ENCODE measurements around the gene RAB39B. TPM values are rescaled to one million over a fixed set of nuclear protein-coding genes. Genes with fewer than 3 reads are reported as not detected.

The RAB39B gene
- total RNA-seq, 1 donor from 2014 or later, result 20.9 TPM

DNA sequence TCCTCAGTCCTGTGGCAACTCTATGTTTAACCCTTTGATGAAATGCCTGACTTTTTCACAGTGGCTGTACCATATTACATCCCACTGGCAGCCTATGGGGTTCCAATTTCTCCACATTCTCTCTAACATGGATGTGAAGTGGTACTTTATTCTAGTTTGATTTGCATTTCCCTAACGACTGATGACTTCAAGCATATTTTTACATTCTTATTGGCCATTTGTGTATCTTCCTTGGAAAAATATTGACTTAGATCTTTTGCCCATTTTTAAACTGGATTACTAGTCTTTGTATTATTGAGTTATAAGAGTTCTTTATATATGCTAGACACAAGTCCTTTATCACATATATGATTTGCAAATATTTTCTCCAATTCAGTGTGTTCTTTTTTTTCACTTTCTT, 2.1 kb upstream of the RAB39B start:
- TF ChIP-seq, protein P1, sequence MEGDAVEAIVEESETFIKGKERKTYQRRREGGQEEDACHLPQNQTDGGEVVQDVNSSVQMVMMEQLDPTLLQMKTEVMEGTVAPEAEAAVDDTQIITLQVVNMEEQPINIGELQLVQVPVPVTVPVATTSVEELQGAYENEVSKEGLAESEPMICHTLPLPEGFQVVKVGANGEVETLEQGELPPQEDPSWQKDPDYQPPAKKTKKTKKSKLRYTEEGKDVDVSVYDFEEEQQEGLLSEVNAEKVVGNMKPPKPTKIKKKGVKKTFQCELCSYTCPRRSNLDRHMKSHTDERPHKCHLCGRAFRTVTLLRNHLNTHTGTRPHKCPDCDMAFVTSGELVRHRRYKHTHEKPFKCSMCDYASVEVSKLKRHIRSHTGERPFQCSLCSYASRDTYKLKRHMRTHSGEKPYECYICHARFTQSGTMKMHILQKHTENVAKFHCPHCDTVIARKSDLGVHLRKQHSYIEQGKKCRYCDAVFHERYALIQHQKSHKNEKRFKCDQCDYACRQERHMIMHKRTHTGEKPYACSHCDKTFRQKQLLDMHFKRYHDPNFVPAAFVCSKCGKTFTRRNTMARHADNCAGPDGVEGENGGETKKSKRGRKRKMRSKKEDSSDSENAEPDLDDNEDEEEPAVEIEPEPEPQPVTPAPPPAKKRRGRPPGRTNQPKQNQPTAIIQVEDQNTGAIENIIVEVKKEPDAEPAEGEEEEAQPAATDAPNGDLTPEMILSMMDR (IDR thresholded peaks at IDR 0.05; ENCODE audit: partially characterized antibody, unreplicated experiment), result no peak
- Mint-ChIP-seq H3K27ac (ENCODE audit: unreplicated experiment) (no peak overlapping the region), H3K9me3 (ENCODE audit: unreplicated experiment) (no peaks in the 10 kb centered on the region), H3K4me3 (ENCODE audit: unreplicated experiment) (no peak overlapping the region), H3K4me1 (ENCODE audit: low read depth, unreplicated experiment) (peaks cover 7% of the 10 kb centered on the region), H3K27me3 (ENCODE audit: unreplicated experiment) (no peaks in the 10 kb centered on the region), H3K36me3 (ENCODE audit: unreplicated experiment) (peaks cover 2% of the 10 kb centered on the region)
- no peak for DNase-seq

DNA sequence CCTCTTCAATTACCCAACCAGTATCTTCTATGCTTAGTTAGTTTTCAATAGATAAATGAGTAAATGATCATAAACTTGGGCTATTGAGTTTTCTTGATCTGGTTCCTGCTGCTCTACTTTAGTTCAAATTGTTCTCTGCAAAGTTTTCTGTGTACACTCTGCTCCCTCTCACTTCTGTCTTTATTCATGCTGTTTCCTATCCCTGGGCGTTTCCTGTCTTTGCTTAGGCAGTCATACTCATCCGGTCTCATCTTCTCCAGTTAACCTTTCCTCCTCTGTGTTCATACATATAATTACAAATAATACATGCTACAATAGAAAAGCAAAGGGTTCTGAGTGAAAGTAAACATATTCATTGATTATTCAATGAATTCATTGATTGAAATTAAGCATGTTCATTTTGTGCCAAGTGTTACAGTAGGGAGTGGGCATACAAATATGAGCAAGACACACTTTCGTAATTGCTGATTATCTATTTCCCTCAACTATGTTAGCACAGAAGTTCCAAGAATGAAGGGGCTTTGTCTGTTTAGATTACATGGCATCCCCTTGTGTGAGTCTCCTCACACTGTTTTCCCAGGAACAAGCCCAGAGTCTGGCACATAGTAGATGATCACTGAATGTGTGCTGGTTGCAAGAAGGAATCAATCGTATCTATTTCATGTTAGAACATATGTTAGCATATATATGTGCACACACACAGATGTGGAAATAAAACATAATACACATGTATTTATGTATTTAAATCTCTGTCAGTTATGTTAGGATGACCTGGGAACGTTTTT, 1.1 kb downstream of the RAB39B start:
- Mint-ChIP-seq H3K27me3 (ENCODE audit: unreplicated experiment) (no peaks in the 10 kb centered on the region), H3K4me3 (ENCODE audit: unreplicated experiment) (peak overlapping the region; percentile 85), H3K36me3 (ENCODE audit: unreplicated experiment) (no peaks in the 10 kb centered on the region), H3K4me1 (ENCODE audit: low read depth, unreplicated experiment) (peaks cover 7% of the 10 kb centered on the region), H3K27ac (ENCODE audit: unreplicated experiment) (peak overlapping the region; percentile 95), H3K9me3 (ENCODE audit: unreplicated experiment) (no peaks in the 10 kb centered on the region)
- no peak for DNase-seq
- TF ChIP-seq, protein P1 (IDR thresholded peaks at IDR 0.05; ENCODE audit: partially characterized antibody, unreplicated experiment), result no peak

- Mint-ChIP-seq H3K36me3 (ENCODE audit: unreplicated experiment) (no peaks in the 10 kb centered on the region), H3K9me3 (ENCODE audit: unreplicated experiment) (no peaks in the 10 kb centered on the region), H3K4me1 (ENCODE audit: low read depth, unreplicated experiment) (peaks cover 6% of the 10 kb centered on the region), H3K27ac (ENCODE audit: unreplicated experiment) (no peak overlapping the region), H3K27me3 (ENCODE audit: unreplicated experiment) (no peaks in the 10 kb centered on the region), H3K4me3 (ENCODE audit: unreplicated experiment) (no peak overlapping the region)
- DNase-seq, result no peak
- TF ChIP-seq, protein P1 (IDR thresholded peaks at IDR 0.05; ENCODE audit: partially characterized antibody, unreplicated experiment), result no peak
These were observed 4.5 kb downstream of the RAB39B start for GRCh38 chrX:155259752-155260151.

GRCh38 chrX:155251391-155251790, 12.9 kb downstream of the RAB39B start:
- H3K36me3 Mint-ChIP-seq (ENCODE audit: unreplicated experiment), result no peaks in the 10 kb centered on the region
- no peaks in the 10 kb centered on the region for H3K4me1 Mint-ChIP-seq (ENCODE audit: low read depth, unreplicated experiment)
- DNase-seq, result no peak
- H3K27me3 Mint-ChIP-seq (ENCODE audit: unreplicated experiment), result peaks cover 5% of the 10 kb centered on the region
- H3K4me3 Mint-ChIP-seq (ENCODE audit: unreplicated experiment), result no peak overlapping the region
- H3K27ac Mint-ChIP-seq (ENCODE audit: unreplicated experiment), result no peak overlapping the region
- TF ChIP-seq, protein P1 (IDR thresholded peaks at IDR 0.05; ENCODE audit: partially characterized antibody, unreplicated experiment), result no peak
- H3K9me3 Mint-ChIP-seq (ENCODE audit: unreplicated experiment), result no peaks in the 10 kb centered on the region

DNA sequence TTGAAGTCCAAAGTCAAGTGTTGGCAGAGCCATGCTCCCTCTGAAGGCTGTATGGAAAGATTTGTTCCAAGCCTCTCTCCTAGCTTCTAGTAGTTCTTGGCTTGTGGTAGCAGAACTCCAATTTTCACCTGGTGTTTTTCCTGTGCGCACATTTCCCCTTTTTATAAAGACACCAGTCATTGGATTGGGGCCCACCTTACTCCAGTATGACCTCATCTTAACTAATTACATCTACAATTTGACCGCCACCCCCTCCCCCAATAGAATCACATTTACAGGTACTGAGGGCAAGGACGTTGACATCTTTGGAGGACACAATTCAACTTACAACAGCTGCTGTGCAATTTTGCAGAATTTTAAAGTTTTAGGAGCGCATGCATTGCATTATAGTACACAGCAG, 16.8 kb downstream of the RAB39B start:
- Mint-ChIP-seq H3K4me1 (ENCODE audit: low read depth, unreplicated experiment) (no peaks in the 10 kb centered on the region), H3K27me3 (ENCODE audit: unreplicated experiment) (peaks cover 5% of the 10 kb centered on the region), H3K27ac (ENCODE audit: unreplicated experiment) (no peak overlapping the region), H3K4me3 (ENCODE audit: unreplicated experiment) (no peak overlapping the region), H3K36me3 (ENCODE audit: unreplicated experiment) (no peaks in the 10 kb centered on the region), H3K9me3 (ENCODE audit: unreplicated experiment) (peaks cover 2% of the 10 kb centered on the region)
- DNase-seq, result no peak
- TF ChIP-seq, protein P1 (IDR thresholded peaks at IDR 0.05; ENCODE audit: partially characterized antibody, unreplicated experiment), result no peak

Measured in glutamatergic neuron (in vitro differentiated cells).